HepG2 (cell line): Measurements from ENCODE around the gene LCN12. TPM values are rescaled to one million over a fixed set of nuclear protein-coding genes. Genes with fewer than 3 reads are reported as not detected.

Experiments
- ATF7-NPFF ChIP-seq: sonication (generic); formaldehyde crosslinking; IDR thresholded peaks from 2 replicates; pipeline ENCODE4 v1.8.1; 2023; ENCODE audit warnings: mild to moderate bottlenecking, low read depth, missing genetic modification reagents, moderate library complexity
- HDAC2 ChIP-seq: sonication (generic); formaldehyde crosslinking; IDR thresholded peaks from 2 replicates; pipeline ENCODE4 v1.4.0; 2020; ENCODE audit warnings: missing genetic modification reagents
- JARID2 ChIP-seq: sonication (generic); formaldehyde crosslinking; IDR thresholded peaks from 2 replicates; pipeline ENCODE4 v1.8.1; 2023; ENCODE audit warnings: missing genetic modification reagents, inconsistent platforms; ENCODE audit not compliant: insufficient replicate concordance
- JUND ChIP-seq: sonication (generic); formaldehyde crosslinking; IDR thresholded peaks from 2 replicates; pipeline ENCODE4 v1.8.0; 2022; ENCODE audit warnings: mild to moderate bottlenecking, missing genetic modification reagents
- MEF2D ChIP-seq: sonication (generic); formaldehyde crosslinking; IDR thresholded peaks from 2 replicates; pipeline ENCODE4 v1.5.1; 2020; ENCODE audit warnings: mild to moderate bottlenecking, missing genetic modification reagents
- SALL1 ChIP-seq: sonication (generic); formaldehyde crosslinking; IDR thresholded peaks from 2 replicates; pipeline ENCODE4 v1.8.0; 2022; ENCODE audit warnings: mild to moderate bottlenecking, missing genetic modification reagents
- SIX4 ChIP-seq: sonication (generic); formaldehyde crosslinking; IDR thresholded peaks from 2 replicates; pipeline ENCODE4 v1.4.0; 2020; ENCODE audit warnings: missing genetic modification reagents
- SMYD3 ChIP-seq: sonication (generic); formaldehyde crosslinking; IDR thresholded peaks from 2 replicates; pipeline ENCODE4 v1.8.1; 2023; ENCODE audit warnings: mild to moderate bottlenecking, missing genetic modification reagents
- SP4 ChIP-seq: sonication (generic); formaldehyde crosslinking; IDR thresholded peaks from 2 replicates; pipeline ENCODE4 v1.8.1; 2023; ENCODE audit warnings: mild to moderate bottlenecking, missing genetic modification reagents
- ZNF20 ChIP-seq: sonication (generic); formaldehyde crosslinking; IDR thresholded peaks from 2 replicates; pipeline ENCODE4 v1.4.0; 2020; ENCODE audit warnings: mild to moderate bottlenecking, moderate library complexity, missing genetic modification reagents
- ZNF224 ChIP-seq: sonication (generic); formaldehyde crosslinking; IDR thresholded peaks from 2 replicates; pipeline ENCODE4 v1.5.0; 2020; ENCODE audit warnings: mild to moderate bottlenecking, missing genetic modification reagents
- ZNF605 ChIP-seq: sonication (generic); formaldehyde crosslinking; IDR thresholded peaks from 2 replicates; pipeline ENCODE4 v1.8.0; 2022; ENCODE audit warnings: mild to moderate bottlenecking, missing genetic modification reagents
- ZNF607 ChIP-seq: sonication (generic); formaldehyde crosslinking; IDR thresholded peaks from 2 replicates; pipeline ENCODE4 v1.5.1; 2020; ENCODE audit warnings: missing genetic modification reagents, mild to moderate bottlenecking, borderline replicate concordance
- ZNF616 ChIP-seq: sonication (generic); formaldehyde crosslinking; IDR thresholded peaks from 2 replicates; pipeline ENCODE4 v1.5.0; 2020; ENCODE audit warnings: low read depth, mild to moderate bottlenecking, missing genetic modification reagents
- ZNF7 ChIP-seq: IDR thresholded peaks from 2 replicates; pipeline ENCODE4 v1.6.1; 2016; ENCODE audit warnings: missing biosample characterization, missing genetic modification reagents
- ZNF713 ChIP-seq: sonication (generic); formaldehyde crosslinking; IDR thresholded peaks from 2 replicates; pipeline ENCODE4 v1.4.0; 2020; ENCODE audit warnings: mild to moderate bottlenecking, missing genetic modification reagents
- ZNF766 ChIP-seq: sonication (generic); formaldehyde crosslinking; IDR thresholded peaks from 2 replicates; pipeline ENCODE4 v1.5.0; 2020; ENCODE audit warnings: missing genetic modification reagents, borderline replicate concordance
- ZNF891 ChIP-seq: sonication (generic); formaldehyde crosslinking; IDR thresholded peaks from 2 replicates; pipeline ENCODE4 v1.5.0; 2020; ENCODE audit warnings: mild to moderate bottlenecking, missing genetic modification reagents
- polyA plus RNA-seq, 8 experiments: library from polyadenylated mRNA; depleted of rRNA in 3 of 8; stranded (reverse) in 7 of 8; unstranded in 1 of 8; fragments of >200 nt; fragmentation: Illumina TruSeq in 4 of 8; extraction: Trizol in 4 of 8; gene quantifications; 2 replicates each; pipeline versions ENCODE4 v1.2.1 to v1.2.3, GENCODE V29; 2011 to 2016; ENCODE audit warnings: low read depth in 4 of 8, missing spikeins in 1 of 8, mixed read lengths in 1 of 8; ENCODE audit not compliant: insufficient read depth in 1 of 8
- total RNA-seq, 5 experiments: library from RNA; depleted of rRNA; stranded (reverse); fragments of >200 nt; fragmentation: Illumina TruSeq; extraction: Trizol; gene quantifications; 2 replicates each; pipeline ENCODE4 v1.2.3, GENCODE V29; 2016; ENCODE audit warnings: low read depth in 1 of 5
- TF ChIP-seq, protein P1 (sequence below), 2 experiments: sonication (generic) in 1 of 2; formaldehyde crosslinking in 1 of 2; IDR thresholded peaks; 2 replicates each; pipeline versions ENCODE4 v1.4.0 to v1.6.1; 2016 to 2020; ENCODE audit warnings: borderline replicate concordance in 1 of 2, low read depth in 1 of 2, mild to moderate bottlenecking in 1 of 2, missing genetic modification reagents in 1 of 2
- TF ChIP-seq, protein P2 (sequence below): sonication (generic); formaldehyde crosslinking; IDR thresholded peaks from 2 replicates; pipeline ENCODE4 v1.8.1; 2023; ENCODE audit warnings: mild to moderate bottlenecking, moderate library complexity, missing genetic modification reagents
- TF ChIP-seq, protein P3 (sequence below): sonication (generic); formaldehyde crosslinking; IDR thresholded peaks from 2 replicates; pipeline ENCODE4 v1.5.0; 2020; ENCODE audit warnings: missing genetic modification reagents
- TF ChIP-seq, protein P4 (sequence below): sonication (generic); IDR thresholded peaks from 2 replicates; pipeline ENCODE4 v1.6.1; 2016; ENCODE audit warnings: low read depth, borderline replicate concordance

Gene LCN12
- total and polyA plus RNA-seq, 2 of the 13 experiments (the other 11 are each of a cell fraction or from before 2014, with no cell fraction given) = 3.4 to 6.9 TPM

DNA sequence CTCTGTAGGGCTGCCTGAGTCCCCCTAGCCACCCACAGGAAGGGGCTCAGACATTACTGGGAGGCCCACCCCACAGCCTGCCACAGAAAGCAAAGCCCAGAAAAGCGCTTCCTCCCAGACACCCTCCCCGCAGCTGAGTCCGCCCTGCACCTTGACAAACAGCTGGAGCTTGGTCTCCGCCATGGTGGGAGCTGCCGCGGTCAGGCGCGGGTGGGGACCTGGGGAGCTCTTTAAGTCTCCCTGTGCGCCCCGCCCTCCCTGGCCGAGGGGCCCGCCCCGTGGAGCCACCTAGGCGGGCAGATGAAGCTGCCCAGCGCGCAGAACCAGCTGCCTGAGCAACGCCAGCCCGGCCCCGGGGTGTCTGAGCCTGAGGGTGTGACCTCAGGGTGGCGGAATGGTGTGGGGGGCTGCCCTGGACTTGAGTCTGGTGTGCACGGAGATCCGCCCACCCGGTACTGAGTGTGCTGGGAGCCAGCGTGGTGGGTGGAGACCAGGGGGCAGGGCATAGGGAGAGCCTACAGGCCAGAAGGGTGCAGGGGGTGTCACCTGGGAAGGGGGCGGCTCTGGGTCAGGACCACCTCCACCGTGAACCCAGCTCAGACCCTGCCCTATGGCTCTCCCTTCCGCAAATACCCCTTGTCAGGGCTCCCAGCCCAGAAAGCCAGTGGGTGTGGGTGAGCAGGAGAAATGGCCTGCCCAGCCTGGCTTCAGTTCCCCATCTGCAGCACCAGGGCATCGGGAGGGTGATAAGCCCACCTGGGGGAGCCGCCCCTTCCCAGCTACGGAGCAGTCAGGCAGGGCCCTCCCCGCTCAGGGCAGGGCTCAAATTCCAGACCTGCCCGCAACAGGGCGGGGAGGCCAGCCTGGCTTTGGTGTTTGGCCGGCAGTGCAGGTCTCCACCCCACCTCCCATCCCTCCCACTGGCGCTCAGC, 44.6 kb downstream of the LCN12 start, which contains the start of gene CLIC3 (continued):
- no peak for TF ChIP-seq ZNF616
- TF ChIP-seq, protein P1, sequence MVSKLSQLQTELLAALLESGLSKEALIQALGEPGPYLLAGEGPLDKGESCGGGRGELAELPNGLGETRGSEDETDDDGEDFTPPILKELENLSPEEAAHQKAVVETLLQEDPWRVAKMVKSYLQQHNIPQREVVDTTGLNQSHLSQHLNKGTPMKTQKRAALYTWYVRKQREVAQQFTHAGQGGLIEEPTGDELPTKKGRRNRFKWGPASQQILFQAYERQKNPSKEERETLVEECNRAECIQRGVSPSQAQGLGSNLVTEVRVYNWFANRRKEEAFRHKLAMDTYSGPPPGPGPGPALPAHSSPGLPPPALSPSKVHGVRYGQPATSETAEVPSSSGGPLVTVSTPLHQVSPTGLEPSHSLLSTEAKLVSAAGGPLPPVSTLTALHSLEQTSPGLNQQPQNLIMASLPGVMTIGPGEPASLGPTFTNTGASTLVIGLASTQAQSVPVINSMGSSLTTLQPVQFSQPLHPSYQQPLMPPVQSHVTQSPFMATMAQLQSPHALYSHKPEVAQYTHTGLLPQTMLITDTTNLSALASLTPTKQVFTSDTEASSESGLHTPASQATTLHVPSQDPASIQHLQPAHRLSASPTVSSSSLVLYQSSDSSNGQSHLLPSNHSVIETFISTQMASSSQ (IDR thresholded peaks at IDR 0.05; ENCODE audit: low read depth) = no peak
- TF ChIP-seq, protein P1 (CRISPR knock-in tag; IDR thresholded peaks at IDR 0.05; ENCODE audit: borderline replicate concordance) = 0 out of 2 replicates have a peak, but pooled peaks have one; percentile 24
- TF ChIP-seq JUND (CRISPR knock-in tag) = no peak
- no peak for TF ChIP-seq SP4 (CRISPR knock-in tag)
- peak; percentile 37; the same call in 1 of the 2 replicates for TF ChIP-seq HDAC2
- no peak for TF ChIP-seq ZNF766 (CRISPR knock-in tag)
- TF ChIP-seq ZNF713 (CRISPR knock-in tag) = no peak
- TF ChIP-seq SIX4 = peak; percentile 68
- TF ChIP-seq, protein P2, sequence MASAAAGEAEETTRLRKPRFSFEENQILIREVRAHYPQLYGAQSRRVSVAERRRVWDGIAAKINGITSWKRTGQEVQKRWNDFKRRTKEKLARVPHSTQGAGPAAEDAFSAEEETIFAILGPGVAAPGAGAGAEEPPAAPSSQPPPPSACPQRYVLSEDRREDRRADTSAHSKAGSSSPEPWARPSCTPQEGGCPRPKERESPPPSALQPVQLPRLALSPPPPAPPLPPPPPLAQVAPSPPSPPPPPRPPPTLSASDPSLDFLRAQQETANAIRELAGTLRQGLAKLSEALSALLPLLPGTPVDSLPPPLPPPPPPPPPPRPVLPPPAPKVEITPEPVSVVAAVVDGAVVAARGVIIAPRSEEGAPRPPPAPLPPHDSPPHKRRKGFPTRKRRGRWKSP (CRISPR knock-in tag) = peak; percentile 67; the same call in 1 of the 2 replicates
- 0 out of 2 replicates have a peak, but pooled peaks have one; percentile 27 for TF ChIP-seq ZNF891 (CRISPR knock-in tag)
- TF ChIP-seq ZNF224 (CRISPR knock-in tag) = 0 out of 2 replicates have a peak, but pooled peaks have one; percentile 46
- TF ChIP-seq ZNF605 (CRISPR knock-in tag) = no peak
- peak; percentile 54; the same call in 1 of the 2 replicates for TF ChIP-seq ZNF607
- TF ChIP-seq SMYD3 = no peak
- no peak for TF ChIP-seq ZNF20 (CRISPR knock-in tag)
- no peak for TF ChIP-seq JARID2 (CRISPR knock-in tag)
- TF ChIP-seq, protein P3, sequence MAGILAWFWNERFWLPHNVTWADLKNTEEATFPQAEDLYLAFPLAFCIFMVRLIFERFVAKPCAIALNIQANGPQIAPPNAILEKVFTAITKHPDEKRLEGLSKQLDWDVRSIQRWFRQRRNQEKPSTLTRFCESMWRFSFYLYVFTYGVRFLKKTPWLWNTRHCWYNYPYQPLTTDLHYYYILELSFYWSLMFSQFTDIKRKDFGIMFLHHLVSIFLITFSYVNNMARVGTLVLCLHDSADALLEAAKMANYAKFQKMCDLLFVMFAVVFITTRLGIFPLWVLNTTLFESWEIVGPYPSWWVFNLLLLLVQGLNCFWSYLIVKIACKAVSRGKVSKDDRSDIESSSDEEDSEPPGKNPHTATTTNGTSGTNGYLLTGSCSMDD = no peak
- no peak for TF ChIP-seq ZNF7 (CRISPR knock-in tag)
- TF ChIP-seq MEF2D (CRISPR knock-in tag) = 0 out of 2 replicates have a peak, but pooled peaks have one; percentile 47
- TF ChIP-seq, protein P4, sequence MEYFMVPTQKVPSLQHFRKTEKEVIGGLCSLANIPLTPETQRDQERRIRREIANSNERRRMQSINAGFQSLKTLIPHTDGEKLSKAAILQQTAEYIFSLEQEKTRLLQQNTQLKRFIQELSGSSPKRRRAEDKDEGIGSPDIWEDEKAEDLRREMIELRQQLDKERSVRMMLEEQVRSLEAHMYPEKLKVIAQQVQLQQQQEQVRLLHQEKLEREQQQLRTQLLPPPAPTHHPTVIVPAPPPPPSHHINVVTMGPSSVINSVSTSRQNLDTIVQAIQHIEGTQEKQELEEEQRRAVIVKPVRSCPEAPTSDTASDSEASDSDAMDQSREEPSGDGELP = peak; percentile 70; the same call in 1 of the 2 replicates
- peak; percentile 63; the same call in 1 of the 2 replicates for TF ChIP-seq ATF7-NPFF
- peak; percentile 30; the same call in 1 of the 2 replicates for TF ChIP-seq SALL1
